Ureter (tissue), 1 donor: ENCODE measurements around the gene FAM117A. TPM values are rescaled to one million over a fixed set of nuclear protein-coding genes. Genes with fewer than 3 reads are reported as not detected.
A peak's percentile ranks its signal among the peaks of the same experiment; 100 is the strongest.
"Not testable (repeated sequence)": the region's sequence is repeated elsewhere in the genome, so short reads cannot be mapped to it uniquely, and the experiment has no call there.

Source experiments
- DNase-seq: peaks from one replicate; pipeline ENCODE4 v3.0.0-alpha.2; 2020; ENCODE audit warnings: low spot score
- total RNA-seq: library from RNA; stranded (reverse); gene quantifications from one replicate; pipeline ENCODE4 v1.2.4, GENCODE V29; 2023
- donor health status: DM: yes; HTN: yes; CAD: no.

The FAM117A gene
- total RNA-seq, 1 donor from 2014 or later = 12.4 TPM

DNA sequence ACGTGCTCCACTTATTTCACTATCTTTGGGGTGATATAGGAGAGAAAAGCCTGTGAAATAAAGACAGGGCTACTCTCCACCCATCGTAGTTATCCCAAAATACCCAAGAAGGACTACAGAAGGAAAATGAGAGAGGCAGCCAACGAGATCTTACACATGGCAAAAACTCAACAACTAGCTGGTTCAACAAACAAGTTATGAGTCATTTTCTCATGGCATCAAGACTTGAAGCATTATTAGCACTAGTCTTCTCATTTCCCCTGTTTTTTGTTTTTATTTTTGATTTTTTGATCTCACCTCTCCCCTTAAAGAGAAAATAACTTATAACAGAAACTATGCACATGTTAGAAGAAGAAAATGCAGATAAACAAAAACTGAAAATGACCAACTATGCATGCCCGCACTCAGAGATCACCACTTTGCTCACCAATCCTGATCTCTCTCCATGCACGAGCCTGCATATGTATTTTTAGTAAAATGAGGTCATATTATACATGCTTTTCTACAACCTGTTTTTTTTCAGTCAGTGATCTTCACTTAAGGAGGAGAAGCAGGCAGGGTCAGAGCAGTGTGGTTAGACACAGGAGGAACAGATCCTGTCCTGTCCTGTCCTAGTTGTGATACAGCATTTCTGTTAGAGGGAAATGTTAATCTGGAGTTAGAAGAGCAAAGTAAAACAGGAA is 22.8 kb downstream of the FAM117A start:
- no peak for DNase-seq

DNA sequence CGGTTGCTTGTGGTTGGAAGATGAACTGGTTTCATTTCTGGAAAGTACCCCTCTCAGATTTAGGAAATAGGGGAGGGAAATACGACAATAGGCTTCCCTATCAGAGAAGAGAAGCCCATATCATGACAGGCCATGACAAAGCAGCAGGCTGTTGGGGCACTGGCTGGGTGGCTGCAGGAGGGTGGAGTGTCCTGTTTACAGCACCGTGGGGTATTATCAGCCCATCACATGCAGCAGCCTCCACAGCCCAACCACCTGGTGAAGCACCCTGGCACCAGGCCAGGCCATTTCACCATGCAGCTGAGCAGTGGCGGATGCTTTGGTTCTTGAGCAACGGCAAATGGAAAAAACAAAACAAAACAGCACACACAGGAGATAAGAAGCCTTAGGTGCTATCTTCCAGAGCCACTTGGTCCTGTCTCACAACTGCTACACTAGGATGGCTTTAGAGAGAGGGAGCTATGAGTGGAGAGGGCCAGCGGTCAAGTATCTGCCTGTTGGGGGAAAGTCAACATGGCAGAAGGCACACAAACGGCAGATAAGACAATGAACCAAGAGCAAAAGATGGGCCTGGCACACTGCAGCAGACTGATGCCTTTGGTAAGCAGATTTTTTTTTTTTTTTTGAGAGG is 24.2 kb downstream of the FAM117A start:
- peak; percentile 84 for DNase-seq

DNA sequence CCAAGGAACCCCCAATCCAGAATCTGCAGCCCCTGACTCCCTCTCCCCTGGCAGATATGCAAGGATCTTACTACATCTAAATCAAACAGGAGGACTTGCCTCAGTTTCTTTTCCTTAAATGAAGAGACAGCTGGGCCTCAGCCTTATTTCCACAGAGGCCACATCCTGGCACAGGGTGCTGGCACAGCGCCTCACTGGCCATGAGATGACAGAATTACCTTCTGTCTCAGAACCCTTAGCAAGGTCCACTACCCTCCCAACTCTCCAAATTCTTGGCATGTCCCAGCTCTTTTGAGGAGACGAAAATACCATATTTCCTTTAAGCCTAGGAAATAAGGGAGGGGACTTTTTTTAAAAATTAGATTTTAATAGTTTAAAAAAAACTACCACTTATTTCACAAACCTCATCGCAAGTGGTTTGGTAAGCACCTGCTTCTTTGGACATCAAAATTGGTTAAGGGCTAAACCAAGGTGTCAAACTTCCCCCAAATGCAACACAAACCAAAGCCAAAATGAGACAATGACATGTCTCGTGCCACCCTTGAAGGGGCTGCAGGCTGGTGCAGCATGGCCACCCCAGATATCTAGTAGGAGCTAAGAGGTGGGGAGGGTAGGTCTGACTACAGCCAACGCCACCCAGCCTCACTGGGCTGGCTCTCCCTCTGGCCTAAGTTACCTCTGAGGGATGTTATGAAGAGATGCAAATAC is 25.3 kb downstream of the FAM117A start:
- DNase-seq = no peak

DNA sequence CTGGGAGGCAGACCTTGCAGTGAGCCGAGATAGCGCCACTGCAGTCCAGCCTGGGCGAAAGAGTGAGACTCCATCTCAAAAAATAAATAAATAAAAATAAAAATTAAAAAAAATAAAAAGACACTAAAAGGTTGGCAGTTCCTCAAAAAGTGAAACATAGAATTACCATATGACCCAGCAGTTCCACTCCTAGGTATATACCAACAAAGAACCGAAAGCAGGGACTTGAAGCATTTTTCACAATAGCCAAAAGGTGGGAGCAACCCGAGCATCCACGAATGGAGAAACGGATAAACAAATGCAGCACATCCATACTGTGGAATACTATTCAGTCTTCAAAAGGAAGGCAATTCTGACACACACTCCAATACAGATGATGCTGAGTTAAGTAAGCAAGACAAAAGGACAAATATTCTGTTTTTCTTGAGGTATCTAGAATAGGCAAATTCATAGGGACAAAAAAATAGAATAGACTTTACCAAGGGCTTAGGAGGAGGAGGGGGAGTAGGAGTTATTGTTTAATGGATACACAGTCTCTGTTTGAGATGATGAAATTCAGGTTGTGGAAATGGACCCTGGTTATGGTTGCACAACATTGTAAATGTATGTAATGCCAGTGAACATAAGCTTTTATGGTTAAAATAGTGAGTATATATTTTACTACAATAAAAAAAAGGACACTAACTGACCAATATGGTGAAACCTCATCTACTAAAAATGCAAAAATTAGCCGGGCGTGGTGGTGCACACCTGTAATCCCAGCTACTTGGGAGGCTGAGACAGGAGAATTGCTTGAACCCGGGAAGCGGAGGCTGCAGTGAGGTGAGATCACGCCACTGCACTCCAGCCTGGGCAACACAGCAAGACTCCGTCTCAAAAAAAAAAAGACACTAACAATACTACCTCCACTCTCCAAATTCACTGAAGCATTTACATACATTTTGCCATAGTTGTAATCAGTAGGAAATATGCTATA is 29.1 kb downstream of the FAM117A start:
- DNase-seq = no peak

DNA sequence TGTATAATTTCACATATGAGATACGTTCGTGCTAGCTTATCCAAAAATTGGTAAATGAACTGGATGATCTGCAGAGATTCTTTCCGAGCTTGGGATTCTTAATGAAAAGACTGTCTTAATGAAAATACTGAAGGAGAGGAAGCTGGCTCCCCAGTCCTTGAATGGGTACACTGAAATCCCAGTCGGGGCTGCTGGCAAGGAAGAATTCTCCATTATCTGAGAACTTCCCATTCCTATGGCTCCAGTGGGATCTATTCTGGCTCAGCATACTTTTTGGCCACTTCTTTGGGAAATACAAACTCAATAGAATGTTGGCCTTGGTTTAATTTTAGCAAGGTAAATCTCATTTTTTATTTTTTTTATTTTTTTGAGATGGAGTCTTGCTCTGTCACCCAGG is 32.5 kb downstream of the FAM117A start:
- DNase-seq = no peak

DNA sequence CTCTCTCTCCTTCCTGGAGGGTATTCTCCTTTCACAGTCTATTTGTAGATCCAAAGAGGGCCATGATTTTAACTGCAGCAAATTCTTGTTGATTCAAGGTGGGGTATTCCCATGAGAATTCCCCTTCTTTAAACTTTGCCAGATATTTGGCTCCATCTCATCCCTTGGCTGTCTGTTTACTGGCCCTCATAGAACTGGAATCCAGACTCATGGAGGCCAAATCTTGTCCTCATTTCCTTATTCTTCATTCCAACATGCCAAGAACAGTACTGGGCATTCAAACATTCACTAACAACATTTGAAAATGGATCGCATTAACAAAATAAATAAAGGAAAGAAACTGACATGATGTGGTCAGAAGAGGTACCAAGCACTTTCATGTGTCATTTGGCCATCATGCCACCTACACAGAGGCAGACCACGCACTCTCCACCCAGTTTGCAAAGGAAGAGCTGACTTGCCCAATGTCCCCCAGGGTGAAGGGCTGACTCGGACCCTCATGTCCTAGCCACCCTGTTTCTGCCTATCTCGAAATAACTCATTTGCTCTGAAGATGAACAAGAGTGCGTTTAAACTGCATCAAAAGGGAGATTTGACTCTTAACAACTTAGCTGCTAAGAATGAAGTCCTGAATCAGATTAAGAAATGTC is 33.0 kb downstream of the FAM117A start:
- DNase-seq = no peak

DNA sequence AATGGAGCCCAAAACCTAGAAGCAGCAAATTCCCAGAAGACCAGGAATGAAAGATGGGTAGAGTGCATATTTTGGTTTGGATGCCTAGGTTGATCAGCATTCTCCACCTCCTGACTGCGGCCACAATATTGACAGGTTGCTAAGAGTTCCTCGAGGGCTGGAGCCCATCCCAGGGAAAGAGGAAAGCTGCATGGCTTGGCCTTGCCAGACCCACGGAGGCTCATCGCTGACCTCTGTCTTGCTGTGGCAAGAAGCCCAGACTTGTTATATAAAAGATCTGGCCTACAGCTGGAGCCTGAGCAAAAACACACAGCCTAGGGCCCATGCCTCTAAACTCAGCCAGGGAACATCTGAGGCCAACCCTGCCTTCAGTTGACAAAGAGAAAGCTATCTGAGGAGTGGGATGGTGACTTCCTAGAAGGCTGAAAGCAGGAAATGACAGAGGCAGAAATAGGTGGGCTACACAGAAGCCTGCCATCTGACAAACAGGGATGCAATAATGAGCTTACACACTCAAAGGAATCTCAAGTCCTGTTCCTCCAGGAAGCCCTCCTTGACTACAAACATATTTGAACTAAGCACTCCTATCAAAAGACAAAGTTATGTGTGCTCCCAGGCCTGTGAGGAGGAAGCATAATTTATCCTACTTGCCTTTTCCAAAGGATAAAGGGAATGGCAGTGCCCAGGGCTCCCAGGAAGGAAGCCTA is 33.7 kb downstream of the FAM117A start:
- peak; percentile 80 for DNase-seq

DNA sequence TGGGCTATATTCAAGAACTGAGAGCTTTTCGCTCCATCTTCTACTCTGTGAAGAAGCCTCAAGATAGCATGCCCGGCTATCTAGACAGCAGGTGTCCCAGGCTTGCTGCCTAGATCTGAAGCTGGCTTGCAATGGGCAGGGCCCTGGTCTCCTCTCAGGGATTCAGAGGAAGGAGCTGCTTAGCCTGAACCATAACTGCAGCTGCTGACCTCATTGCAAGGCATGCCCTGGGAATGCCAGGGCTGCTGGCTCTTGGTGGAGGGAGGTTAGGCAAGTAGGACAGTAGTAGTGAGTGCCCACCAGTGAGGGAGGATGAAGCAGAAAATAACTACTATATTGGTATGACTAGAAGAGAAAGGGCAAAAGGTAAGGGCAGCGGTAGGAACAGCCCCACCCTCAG is 34.9 kb downstream of the FAM117A start:
- no peak for DNase-seq

DNA sequence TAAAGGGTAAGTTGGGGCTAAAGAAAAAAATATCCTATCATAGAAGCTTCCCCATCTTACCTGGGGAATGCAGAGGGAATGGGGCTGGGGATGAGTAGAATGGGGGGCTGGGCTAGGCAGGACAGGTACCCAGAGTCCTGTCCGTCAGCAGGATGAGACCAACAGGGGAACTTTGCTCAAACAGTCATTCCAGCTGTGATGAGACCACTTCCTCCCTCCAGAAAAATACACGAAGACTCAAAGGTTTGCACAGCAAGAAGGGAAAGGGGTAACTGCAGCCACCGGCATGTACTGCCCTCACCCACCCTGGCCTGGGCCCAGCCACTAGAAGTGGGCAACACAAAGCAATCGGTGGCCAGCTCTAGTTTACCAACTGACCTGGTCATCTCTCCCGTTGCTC is 35.5 kb downstream of the FAM117A start:
- no peak for DNase-seq

DNA sequence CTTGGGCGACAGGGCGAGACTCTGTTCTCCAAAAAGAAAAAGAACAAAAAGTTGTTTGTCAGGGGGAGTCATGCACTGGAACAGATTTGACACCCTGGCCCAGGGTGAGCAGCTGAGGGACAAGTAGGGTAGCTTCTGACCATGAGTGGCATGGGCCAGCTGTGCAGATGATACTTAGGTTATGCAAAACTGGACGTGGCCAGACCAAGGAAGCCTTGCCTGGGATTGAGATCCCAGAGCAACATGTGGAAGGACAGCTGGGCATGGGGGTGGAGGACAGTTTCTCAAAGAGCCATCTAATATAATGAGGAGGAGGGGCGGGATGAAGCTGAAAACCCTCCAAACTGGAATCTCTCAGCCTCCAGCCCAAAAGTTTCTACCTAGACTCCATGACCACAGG is 36.6 kb downstream of the FAM117A start:
- DNase-seq = no peak

DNA sequence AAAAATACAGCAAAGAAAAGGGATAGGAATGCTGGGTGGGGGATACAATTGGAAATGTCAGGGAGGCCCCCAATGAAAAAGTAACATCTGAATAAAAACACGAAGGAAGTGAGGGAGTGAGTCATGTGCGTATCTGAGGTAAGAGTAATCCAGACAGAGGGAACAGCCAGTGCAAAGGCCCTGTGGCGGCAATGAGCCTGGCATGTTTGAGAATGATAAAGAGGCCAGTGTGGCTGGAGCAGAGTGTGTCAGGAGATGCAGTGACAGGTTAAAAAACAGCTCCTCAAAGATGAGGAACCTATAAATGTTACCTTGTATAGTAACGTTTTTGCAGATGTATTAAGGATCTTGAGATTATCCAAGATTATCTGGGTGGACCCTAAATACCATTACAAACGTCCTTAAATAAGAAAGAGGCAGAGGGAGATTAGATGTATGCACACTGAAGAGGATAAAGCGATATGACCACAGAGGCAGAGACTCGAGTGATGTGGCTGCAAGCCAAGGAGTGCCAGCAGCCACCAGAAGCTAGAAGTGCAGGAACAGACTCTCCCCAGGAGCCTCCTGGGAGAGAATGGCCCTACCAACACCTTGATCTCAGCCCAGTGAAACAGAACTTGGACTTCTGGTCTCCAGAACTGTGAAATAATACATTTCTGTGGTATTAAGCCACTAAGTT is 38.3 kb downstream of the FAM117A start:
- no peak for DNase-seq

DNA sequence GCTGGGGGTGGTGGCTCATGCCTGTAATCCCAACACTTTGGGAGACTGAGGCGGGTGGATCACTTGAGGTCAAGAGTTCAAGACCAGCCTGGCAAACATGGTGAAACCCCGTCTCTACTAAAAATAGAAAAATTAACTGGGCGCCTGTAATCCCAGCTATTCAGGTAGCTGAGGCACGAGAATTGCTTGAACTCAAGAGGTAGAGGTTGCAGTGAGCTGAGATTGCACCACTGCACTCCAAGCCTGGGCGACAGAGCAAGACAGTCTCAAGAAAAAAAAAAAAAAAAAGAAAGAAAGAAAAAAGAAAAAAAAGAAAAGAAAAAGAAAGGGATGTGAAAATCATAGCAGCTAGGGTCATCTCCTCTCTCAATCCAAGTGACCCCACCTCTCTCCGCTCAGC is 39.4 kb downstream of the FAM117A start:
- DNase-seq = not testable (repeated sequence)

DNA sequence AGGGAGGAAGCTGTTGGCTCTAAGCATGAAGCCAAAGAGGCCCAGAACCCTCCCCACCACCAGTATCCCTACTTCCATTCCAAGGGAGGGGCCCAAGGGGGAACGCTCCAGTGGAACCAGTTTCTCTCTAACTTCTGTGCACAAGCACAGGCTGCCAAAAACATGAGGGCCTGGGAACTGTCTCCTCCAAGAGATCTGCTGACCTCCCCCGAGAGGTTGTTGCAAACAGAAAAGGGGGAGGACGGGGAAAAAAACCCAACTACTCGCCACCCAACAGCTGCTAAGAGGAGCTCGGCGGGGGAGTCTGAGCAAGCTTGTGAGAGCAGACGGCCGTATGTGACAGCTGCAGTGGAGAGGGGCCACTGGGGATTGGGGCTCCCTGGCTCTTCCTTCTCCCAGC is 40.5 kb downstream of the FAM117A start:
- DNase-seq = no peak

DNA sequence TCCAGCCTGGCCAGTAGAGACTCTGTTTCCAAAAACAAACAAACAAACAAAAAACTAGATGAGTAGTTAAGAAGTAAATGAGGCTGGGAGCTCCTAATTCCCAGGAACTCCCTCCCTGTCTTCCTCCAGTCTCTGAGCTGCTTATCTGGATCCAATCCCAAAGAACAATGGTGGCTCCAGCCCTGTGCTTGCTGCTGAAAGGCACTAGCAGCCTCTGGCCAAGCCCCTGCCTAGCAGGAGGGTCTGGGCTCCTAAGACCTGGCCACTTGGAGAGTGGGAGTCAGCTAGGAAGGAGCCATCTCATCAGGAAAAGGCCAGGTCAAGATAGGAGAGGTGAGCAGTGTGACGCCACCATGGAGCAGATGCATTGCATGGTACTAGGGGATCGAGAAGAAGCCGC is 41.9 kb downstream of the FAM117A start:
- DNase-seq = no peak

DNA sequence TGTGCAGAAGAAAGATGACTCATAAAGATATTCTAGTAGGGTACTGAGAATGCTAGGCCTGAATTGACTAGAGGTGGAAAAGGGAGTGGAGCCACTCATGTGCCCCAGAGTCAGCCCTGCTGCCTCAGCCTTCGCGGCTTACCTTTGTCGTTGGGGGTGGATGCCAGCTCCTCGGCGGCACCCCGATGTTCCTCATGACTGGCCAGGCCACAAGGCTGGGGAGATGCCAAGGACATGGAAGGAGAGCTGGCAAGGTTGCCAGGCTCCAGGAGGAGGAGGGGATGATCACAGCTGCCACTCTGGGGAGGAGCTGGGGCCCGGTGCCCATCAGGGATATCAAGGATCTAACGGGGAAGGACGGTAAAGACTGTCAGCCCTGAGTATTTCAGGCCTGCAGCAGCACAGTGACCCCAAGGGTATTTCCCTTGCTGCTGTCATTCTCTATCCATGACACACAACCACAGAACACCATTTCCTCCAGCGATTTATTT is 46.5 kb downstream of the FAM117A start:
- DNase-seq = no peak

DNA sequence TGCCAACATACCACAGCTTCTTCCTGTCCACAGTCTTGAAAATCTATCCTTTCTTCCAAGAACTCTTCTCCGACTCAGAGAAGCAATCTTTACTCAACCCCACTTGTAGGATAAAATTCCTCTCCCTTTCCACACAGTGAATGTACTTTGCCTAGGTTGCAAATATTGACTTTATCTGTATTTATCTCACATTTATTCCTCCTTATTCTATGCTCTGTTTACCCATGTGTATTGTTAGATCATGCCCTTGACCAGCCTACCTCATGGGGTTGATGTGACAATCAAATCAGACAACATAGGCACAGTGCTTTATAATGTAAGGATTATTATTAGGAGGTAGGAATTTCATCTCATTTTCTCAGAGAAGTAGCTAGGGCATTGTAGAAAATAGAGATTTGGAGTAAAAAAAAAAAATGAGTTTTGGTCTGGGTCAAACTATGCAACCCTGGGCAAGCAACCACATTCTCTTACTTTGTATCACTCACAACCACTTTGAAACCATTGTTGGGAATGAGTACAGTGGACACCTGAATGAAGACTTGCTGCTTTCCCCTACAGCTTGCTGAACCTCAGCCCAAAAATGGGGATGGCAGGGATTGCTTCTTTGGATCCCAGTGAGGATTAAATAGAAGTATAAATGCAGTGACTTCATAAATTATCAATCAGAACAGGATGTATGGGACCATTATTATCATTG is 47.1 kb downstream of the FAM117A start:
- DNase-seq = no peak

DNA sequence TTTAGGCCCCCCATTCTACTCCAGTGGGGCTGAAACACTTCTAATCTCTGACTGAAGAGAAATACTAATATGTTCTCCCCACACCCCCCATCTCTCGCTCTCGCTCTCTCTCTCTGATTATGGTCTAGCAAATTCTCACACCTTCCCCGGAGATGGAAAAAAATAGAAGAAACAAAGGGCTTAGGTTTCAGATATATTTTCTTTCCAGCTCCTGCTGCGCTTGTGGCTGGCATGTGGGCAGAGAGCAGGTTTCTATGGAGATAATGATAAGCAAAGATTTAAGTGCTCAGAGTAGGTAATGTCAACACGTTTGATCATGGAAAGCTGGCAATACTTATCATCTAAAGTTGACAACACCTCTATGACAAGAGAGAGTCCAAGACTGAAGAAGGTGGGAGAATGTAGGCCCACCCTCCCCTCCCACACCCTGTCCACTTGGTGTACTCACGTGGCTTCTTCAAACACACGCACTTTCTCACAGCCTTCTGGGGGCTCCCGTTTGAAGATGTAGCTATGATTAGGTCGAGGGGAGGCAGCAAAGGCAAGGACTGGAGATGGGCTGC is 48.1 kb downstream of the FAM117A start:
- DNase-seq = no peak

DNA sequence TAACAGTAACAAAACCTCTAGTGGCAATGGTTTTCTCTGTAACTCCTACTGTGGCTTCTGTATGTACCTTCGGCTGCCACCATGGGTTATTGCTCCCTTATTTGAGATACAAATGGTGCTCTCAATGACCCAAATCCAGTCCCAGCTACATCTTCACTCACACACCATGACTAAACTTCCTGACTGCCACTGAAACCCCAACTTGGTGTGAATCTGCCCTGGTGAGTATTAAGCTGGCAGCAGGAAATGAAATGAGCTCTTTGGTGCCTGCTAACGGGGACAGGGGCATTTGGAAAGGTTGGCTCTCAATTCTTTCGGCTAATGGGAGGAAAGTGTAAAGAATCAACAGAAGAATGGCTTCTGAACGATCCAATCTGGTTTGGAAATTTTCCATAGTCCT is 48.7 kb downstream of the FAM117A start:
- no peak for DNase-seq
